ENCODE data around the gene DCAF12. TPM values are rescaled to one million over a fixed set of nuclear protein-coding genes. Genes with fewer than 3 reads are reported as not detected.

DCAF12 gene
- total and polyA plus RNA-seq, 2 of the 8 experiments (the other 6 are each of a cell fraction or from before 2014, with no cell fraction given), result 22.7 to 29.2 TPM

- no peak for TF ChIP-seq PHF8 (conservative IDR thresholded peaks at IDR 0.05; ENCODE audit: low read depth, low read length)
Observed at GRCh38 chr9:34059281-34059680, 67.2 kb downstream of the DCAF12 start (continued).
